Inferior parietal cortex (tissue), 1 donor: Measurements from ENCODE around the gene TDRD10.
"Not testable (repeated sequence)": the region's sequence is repeated elsewhere in the genome, so short reads cannot be mapped to it uniquely, and the experiment has no call there.

Source experiments
- DNase-seq: peaks from one replicate; pipeline ENCODE4 v3.0.0-alpha.2; 2016; ENCODE audit errors: extremely low spot score

Gene TDRD10

GRCh38 chr1:154479764-154480421 is 22.1 kb upstream of the TDRD10 start:
- peak; percentile 97 for DNase-seq

- no peak for DNase-seq
Measured at GRCh38 chr1:154481053-154481452, 21.0 kb upstream of the TDRD10 start.

- DNase-seq: no peak
Measured at GRCh38 chr1:154483941-154484803, 17.8 kb upstream of the TDRD10 start.

- DNase-seq: no peak
Measured at GRCh38 chr1:154485106-154485505, 16.9 kb upstream of the TDRD10 start.

- no peak for DNase-seq
Measured at GRCh38 chr1:154485910-154486496, 16.0 kb upstream of the TDRD10 start.

- DNase-seq: not testable (repeated sequence)
Measured at GRCh38 chr1:154486756-154487155, 15.3 kb upstream of the TDRD10 start.

GRCh38 chr1:154488922-154489321 is 13.1 kb upstream of the TDRD10 start:
- DNase-seq: no peak

- DNase-seq: no peak
Measured at GRCh38 chr1:154489695-154490274, 12.2 kb upstream of the TDRD10 start.

- no peak for DNase-seq
Measured at GRCh38 chr1:154490317-154490716, 11.7 kb upstream of the TDRD10 start.

- no peak for DNase-seq
Measured at GRCh38 chr1:154492115-154492514, 9.9 kb upstream of the TDRD10 start.

GRCh38 chr1:154493276-154493675 is 8.7 kb upstream of the TDRD10 start:
- no peak for DNase-seq

- no peak for DNase-seq
Measured at GRCh38 chr1:154495496-154496273, 6.3 kb upstream of the TDRD10 start.

GRCh38 chr1:154496383-154496782 is 5.6 kb upstream of the TDRD10 start:
- DNase-seq: no peak

GRCh38 chr1:154497026-154497806 is 4.8 kb upstream of the TDRD10 start:
- no peak for DNase-seq

GRCh38 chr1:154499446-154499845 is 2.6 kb upstream of the TDRD10 start:
- DNase-seq: no peak

- no peak for DNase-seq
Measured at GRCh38 chr1:154500533-154500932, 1.5 kb upstream of the TDRD10 start.

- DNase-seq: no peak
Measured at GRCh38 chr1:154501423-154502065, 475 bp upstream of the TDRD10 start.

- DNase-seq: no peak
Measured at GRCh38 chr1:154502744-154503115, 711 bp downstream of the TDRD10 start.

- DNase-seq: no peak
Measured at GRCh38 chr1:154503898-154504297, 1.9 kb downstream of the TDRD10 start.

- no peak for DNase-seq
Measured at GRCh38 chr1:154512760-154513159, 10.7 kb downstream of the TDRD10 start.
